K562 (cell line): ENCODE results near the gene DENND1A. TPM values are rescaled to one million over a fixed set of nuclear protein-coding genes. Genes with fewer than 3 reads are reported as not detected.
A peak's percentile ranks its signal among the peaks of the same experiment; 100 is the strongest.

Source experiments
- ATAC-seq: fragments of 200-7000 bp; cut with Tn5 transposase; 3 replicates; pipeline ENCODE4 v1.9.1; 2020; ENCODE audit warnings: moderate library complexity
- BruUV-seq: library from RNA; stranded (reverse); fragments of 400-500 nt; replicated peaks from 2 replicates; lab custom pipeline; 2021; lab: Mats Ljungman, UMichigan
- CTCF ChIA-PET: fragments of 300-600 bp; formaldehyde crosslinking; extraction: SDS; loops from one replicate; lab custom pipeline; 2021; ENCODE audit warnings: low intra/inter-chr PET ratio; lab: Yijun Ruan, JAX
- POLR2A ChIA-PET: fragments of 300-600, 350-650 bp; sonication (Branson Sonifier 250); formaldehyde crosslinking; extraction: SDS; loops from one replicate; lab custom pipeline; 2021; ENCODE audit warnings: antibody characterized with exemption, inconsistent platforms; lab: Yijun Ruan, JAX
- DNase-seq, 4 experiments: peaks; one replicate each; pipeline versions ENCODE4 v3.0.0 to v3.0.0-alpha.2; 2011 to 2018; ENCODE audit warnings: low spot score in 3 of 4, mixed read lengths in 3 of 4; ENCODE audit errors: extremely low read depth in 1 of 4
- FAIRE-seq: peaks from 2 replicates; lab custom pipeline; 2011; peaks lifted over from hg19 to GRCh38; lab: Jason Lieb, UNC
- H2AFZ ChIP-seq: 2 replicates; pipeline ENCODE4 v1.6.0; 2011; ENCODE audit warnings: low read depth, low read length, control low read depth, inconsistent platforms
- H3K27ac ChIP-seq: fragments of 200-600 bp; 3 replicates; pipeline ENCODE4 v1.8.0; 2011; ENCODE audit warnings: low read depth, mild to moderate bottlenecking, control low read depth, inconsistent platforms, low read length, moderate library complexity, mixed read lengths; ENCODE audit errors: extremely low read depth
- H3K27me3 ChIP-seq, 2 experiments: fragments of 300-600 bp in 1 of 2; 2 replicates in 1 of 2; 3 replicates in 1 of 2; pipeline versions ENCODE4 v1.6.0 to v1.8.0; 2011; ENCODE audit warnings: inconsistent platforms in 2 of 2, low read length in 2 of 2, mild to moderate bottlenecking in 1 of 2, mixed read lengths in 1 of 2, moderate library complexity in 1 of 2; ENCODE audit not compliant: control insufficient read depth in 2 of 2, insufficient read depth in 2 of 2
- H3K36me3 ChIP-seq: fragments of 300-600 bp; 3 replicates; pipeline ENCODE4 v1.8.0; 2011; ENCODE audit warnings: mild to moderate bottlenecking, low read length, inconsistent platforms; ENCODE audit not compliant: control insufficient read depth, insufficient read depth
- H3K4me1 ChIP-seq, 2 experiments: fragments of 200-600 bp in 1 of 2; replicated peaks in 1 of 2; 2 replicates in 1 of 2; 3 replicates in 1 of 2; pipeline versions ENCODE4 v1.5.1 to v1.8.0; 2011; ENCODE audit warnings: inconsistent platforms in 2 of 2, low read length in 2 of 2, mild to moderate bottlenecking in 1 of 2, mixed read lengths in 1 of 2, moderate library complexity in 1 of 2; ENCODE audit not compliant: control insufficient read depth in 2 of 2, insufficient read depth in 2 of 2
- H3K4me2 ChIP-seq: 2 replicates; pipeline ENCODE4 v1.6.1; 2011; ENCODE audit warnings: low read length, control low read depth, inconsistent platforms, mixed read lengths; ENCODE audit not compliant: insufficient read depth
- H3K4me3 ChIP-seq: fragments of 200-600 bp; sonication (generic), shearing (Covaris generic); 2 replicates; pipeline ENCODE4 v1.5.1; 2016; ENCODE audit warnings: control low read depth, inconsistent platforms
- H3K79me2 ChIP-seq: fragments of 200-600 bp; 3 replicates; pipeline ENCODE4 v1.8.0; 2011; ENCODE audit warnings: low read length, inconsistent platforms; ENCODE audit not compliant: control insufficient read depth, insufficient read depth
- H3K9ac ChIP-seq, 2 experiments: 2 replicates each; pipeline versions ENCODE4 v1.6.0 to v1.6.1; 2011; ENCODE audit warnings: low read depth in 2 of 2, low read length in 2 of 2, control low read depth in 1 of 2, inconsistent platforms in 1 of 2, mild to moderate bottlenecking in 1 of 2, mixed read lengths in 1 of 2; ENCODE audit not compliant: insufficient read depth in 1 of 2
- H3K9me1 ChIP-seq: one replicate; pipeline ENCODE4 v1.6.0; 2011; ENCODE audit warnings: inconsistent platforms, mild to moderate bottlenecking, low read length, moderate library complexity; ENCODE audit not compliant: control insufficient read depth, insufficient read depth
- H3K9me3 ChIP-seq: replicated peaks from 2 replicates; pipeline ENCODE4 v1.5.1; 2011; ENCODE audit warnings: low read depth, low read length, inconsistent platforms; ENCODE audit not compliant: control insufficient read depth, insufficient read depth
- H4K20me1 ChIP-seq: replicated peaks from 2 replicates; pipeline ENCODE4 v1.6.1; 2011; ENCODE audit warnings: low read length, inconsistent platforms, mixed read lengths; ENCODE audit not compliant: control insufficient read depth, insufficient read depth
- BCOR ChIP-seq: fragments of 450-650 bp; IDR thresholded peaks from 2 replicates; pipeline ENCODE4 v1.6.1; 2016
- DEAF1 ChIP-seq: fragments of 450-650 bp; formaldehyde crosslinking; IDR thresholded peaks from 2 replicates; pipeline ENCODE4 v1.4.0; 2020; ENCODE audit warnings: mild to moderate bottlenecking, moderate library complexity
- E2F4 ChIP-seq: sonication (generic); formaldehyde crosslinking; IDR thresholded peaks from 2 replicates; pipeline ENCODE4 v1.8.0; 2022; ENCODE audit warnings: mild to moderate bottlenecking, low read depth, missing genetic modification reagents
- GABPB1 ChIP-seq: sonication (generic); formaldehyde crosslinking; IDR thresholded peaks from 2 replicates; pipeline ENCODE4 v1.8.0; 2022; ENCODE audit warnings: mild to moderate bottlenecking, missing genetic modification reagents
- KDM1A ChIP-seq, 2 experiments: fragments of 450-650 bp; IDR thresholded peaks; 2 replicates each; pipeline ENCODE4 v1.6.1; 2016; ENCODE audit warnings: mild to moderate bottlenecking in 2 of 2
- PTBP1 ChIP-seq: fragments of 200-400 bp; formaldehyde crosslinking; IDR thresholded peaks from 2 replicates; pipeline ENCODE4 v1.6.1; 2017; ENCODE audit warnings: low read depth, low read length
- RBM25 ChIP-seq: fragments of 200-400 bp; formaldehyde crosslinking; IDR thresholded peaks from 2 replicates; pipeline ENCODE4 v1.6.1; 2018; ENCODE audit warnings: low read length, low read depth, moderate library complexity; ENCODE audit not compliant: severe bottlenecking
- ZNF121 ChIP-seq: sonication (generic); formaldehyde crosslinking; conservative IDR thresholded peaks from 2 replicates; pipeline ENCODE4 v1.8.0; 2022; ENCODE audit warnings: missing genetic modification reagents
- ZNF717 ChIP-seq: fragments of 250-450 bp; sonication (Bioruptor Pico); IDR thresholded peaks from 2 replicates; pipeline ENCODE4 v1.5.0; 2021
- WGBS: fragments of 100-300 bp; shearing (Covaris generic); methylation state at CpG from one replicate; pipeline ENCODE4 v1.1.6; 2016; ENCODE audit warnings: low coverage, mixed read lengths; ENCODE audit not compliant: insufficient coverage; ENCODE audit errors: missing lambda C conversion rate; 5-methylcytosine and 5-hydroxymethylcytosine counted together
- in situ Hi-C: fragments of 300-500 bp; cut with MboI; formaldehyde crosslinking; loops from 4 replicates; pipeline ENCODE4 v1.15.0; 2018; ENCODE audit warnings: inconsistent platforms, mixed read lengths
- intact Hi-C: fragments of 100-400 bp; cut with micrococcal nuclease; formaldehyde crosslinking; loops from 2 replicates; pipeline ENCODE4 v1.14.2; 2022
- polyA plus RNA-seq, 8 experiments: library from polyadenylated mRNA; depleted of rRNA in 4 of 8; stranded (reverse) in 5 of 8; unstranded in 3 of 8; fragments of >200 nt; fragmentation: Nextera tagmentation in 2 of 8; fragmentation: Illumina TruSeq in 1 of 8; extraction: Ambion mirVana in 2 of 8; extraction: Trizol in 1 of 8; gene quantifications; 2 replicates each; pipeline versions ENCODE4 v1.2.1 to v1.2.3, GENCODE V29; 2011 to 2014; ENCODE audit warnings: inconsistent platforms in 1 of 8, missing spikeins in 1 of 8
- total RNA-seq, 7 experiments: library from RNA; depleted of rRNA in 6 of 7; stranded (reverse); fragments of >200 nt in 6 of 7; fragmentation: Illumina TruSeq in 2 of 7; extraction: Trizol in 2 of 7; gene quantifications; 2 replicates each; pipeline versions ENCODE4 v1.2.1 to v1.2.3, GENCODE V29; 2011 to 2021; ENCODE audit warnings: low replicate concordance in 1 of 7

The DENND1A gene
- total and polyA plus RNA-seq, 9 of the 15 experiments (the other 6 are each of a cell fraction or from before 2014, with no cell fraction given), result 7.6 to 29.5 (median 15.7) TPM

DNA sequence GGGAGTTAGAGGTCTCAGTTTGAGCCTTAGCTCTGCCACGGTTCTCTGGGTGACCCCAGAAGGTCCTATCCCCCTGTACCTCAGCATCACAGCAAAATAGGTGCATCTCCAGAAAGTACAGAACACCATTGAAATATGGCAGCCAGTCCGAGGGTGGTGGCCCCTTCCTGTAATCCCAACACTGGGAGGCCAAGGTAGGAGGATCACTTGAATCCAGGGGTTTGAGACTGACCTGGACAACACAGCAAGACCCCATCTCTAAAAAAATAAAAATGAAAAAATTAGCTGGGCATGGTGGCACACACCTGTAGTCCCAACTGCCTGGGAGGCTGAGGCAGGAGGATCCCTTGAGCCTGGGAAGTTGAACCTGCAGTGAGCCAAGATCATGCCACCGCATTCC, 580.9 kb downstream of the DENND1A start:
- 30% methylated on average over 3 of the region's 3 CpGs for WGBS
- Histone ChIP-seq H3K27ac (no peak overlapping the region), H3K4me3 (no peak overlapping the region), H3K9me1 (no peaks in the 10 kb centered on the region), H3K27me3 (peaks cover 2 to 15% of the 10 kb centered on the region in 2 experiments; a peak in 3 of 5 replicates), H3K4me1 (peaks cover 14 to 29% of the 10 kb centered on the region in 2 experiments; a peak in 4 of 5 replicates), H4K20me1 (peaks cover 7% of the 10 kb centered on the region; the same call in 1 of the 2 replicates), H3K36me3 (no peaks in the 10 kb centered on the region), H3K9me3 (no peaks in the 10 kb centered on the region), H2AFZ (0 out of 2 replicates have a peak overlapping the region, but pooled peaks have one; percentile 23), H3K79me2 (no peaks in the 10 kb centered on the region), H3K4me2 (no peak overlapping the region), H3K9ac (no peak overlapping the region; a peak in 1 of 4 replicates)
- BruUV-seq, result no TSS peak
- POLR2A ChIA-PET, result interaction anchor here (0.6 to 1.6 kb wide), 6 partner anchors 162 to 762 kb away, joined by 3 to 5 read pairs (median 4); partner anchors contain the start of gene PDCL
- no peak for FAIRE-seq
- ATAC-seq, result no peak
- intact Hi-C loops (no loop called here), in situ Hi-C loops (loop anchor here (10.0 kb wide), 1 partner anchor 524 kb away; the partner anchor contains the start of gene PDCL)
- CTCF ChIA-PET, result interaction anchor here (0.9 to 3.5 kb wide), 3 partner anchors 246 to 1224 kb away, joined by 5 to 55 read pairs (median 25); no protein-coding TSS in a partner anchor
- TF ChIP-seq PTBP1, result no peak
- no peak for TF ChIP-seq GABPB1
- TF ChIP-seq ZNF717 (CRISPR knock-in tag), result no peak
- no peak for TF ChIP-seq E2F4 (CRISPR knock-in tag)
- TF ChIP-seq DEAF1, result no peak
- TF ChIP-seq ZNF121 (CRISPR knock-in tag), result peak; percentile 98
- peak in 1 of 2 experiments; percentile 53; a peak in 1 of 4 replicates for TF ChIP-seq KDM1A (IDR thresholded peaks at IDR 0.05)
- TF ChIP-seq RBM25, result peak; percentile 49
- TF ChIP-seq BCOR, result peak; percentile 79; the same call in 1 of the 2 replicates
- no peak for DNase-seq
